HCEC 1CT (cell line): ENCODE data around the gene GMDS.

Source experiments
- DNase-seq: peaks from one replicate; pipeline ENCODE4 v3.0.0-alpha.2; 2017

The GMDS gene

DNA sequence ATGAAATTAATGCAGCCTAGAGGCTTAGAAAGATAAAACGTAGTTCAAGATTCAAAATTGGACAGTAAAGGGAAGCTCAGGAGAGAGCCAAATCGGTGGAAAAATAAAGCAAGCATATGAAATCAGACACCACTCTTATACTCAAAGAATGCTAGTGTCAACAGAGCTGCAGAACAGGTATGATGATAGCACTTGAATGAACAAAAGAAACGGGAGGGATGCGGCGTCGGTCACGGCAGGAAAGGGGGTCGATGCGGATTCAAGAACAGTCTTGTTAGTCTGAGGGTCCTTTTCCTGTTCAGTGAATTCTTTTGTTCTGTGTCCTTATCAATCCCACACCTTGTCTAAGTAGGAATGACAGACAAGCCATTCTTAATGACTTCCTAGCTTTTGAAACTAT is 521.3 kb downstream of the GMDS start:
- DNase-seq = no peak

DNA sequence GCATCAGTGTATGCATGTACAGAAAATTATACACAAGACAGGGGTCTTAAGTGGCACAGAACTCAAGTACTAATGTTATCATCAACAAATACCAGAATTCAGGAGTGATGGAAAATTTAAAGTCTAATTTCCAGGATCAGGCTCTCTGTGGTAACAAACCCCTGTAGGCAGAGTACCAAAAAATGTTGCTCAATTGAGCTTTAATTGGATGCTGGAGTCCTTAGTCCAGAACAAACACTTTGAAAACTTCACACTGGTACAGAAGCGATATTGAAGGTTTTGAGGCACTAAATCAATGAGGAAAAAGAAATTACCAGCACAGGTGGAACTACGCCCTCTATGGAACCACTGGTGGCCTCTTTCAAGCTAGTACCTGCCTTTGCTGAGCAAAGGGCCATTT is 522.6 kb downstream of the GMDS start:
- DNase-seq = no peak

DNA sequence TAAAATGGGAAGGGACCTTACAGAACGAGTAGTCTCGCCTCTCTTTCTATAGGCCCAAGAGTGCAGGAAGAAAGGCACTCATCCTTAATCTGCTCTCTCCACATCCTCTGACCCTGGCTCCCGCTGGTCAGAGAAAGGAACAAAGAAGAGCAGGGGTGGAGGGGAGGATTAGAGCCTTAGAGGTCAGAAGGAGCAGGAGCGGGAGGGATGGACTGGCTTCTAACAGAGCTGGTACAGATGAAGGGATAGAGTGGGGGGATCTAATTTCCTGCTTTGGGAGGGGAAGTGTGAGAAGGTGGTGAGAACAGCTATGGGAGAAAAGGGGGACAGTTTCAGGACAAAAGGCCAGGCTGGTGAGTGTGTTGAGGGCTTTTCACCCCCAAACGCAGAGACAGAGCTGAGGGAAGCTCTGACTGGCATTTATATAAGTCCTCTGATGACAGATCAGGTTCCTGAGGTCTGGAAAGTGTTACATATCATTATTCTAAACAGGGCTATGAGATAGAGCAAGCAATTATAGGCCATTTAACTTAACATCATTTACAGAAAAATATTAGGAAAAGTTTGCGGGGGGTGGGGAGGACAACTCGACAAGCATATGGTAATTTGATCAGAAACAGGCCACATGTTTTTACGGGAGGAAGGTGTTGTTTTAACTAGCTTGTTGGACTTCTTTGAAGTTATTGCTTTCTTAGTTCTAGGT is 524.6 kb downstream of the GMDS start:
- DNase-seq = no peak

DNA sequence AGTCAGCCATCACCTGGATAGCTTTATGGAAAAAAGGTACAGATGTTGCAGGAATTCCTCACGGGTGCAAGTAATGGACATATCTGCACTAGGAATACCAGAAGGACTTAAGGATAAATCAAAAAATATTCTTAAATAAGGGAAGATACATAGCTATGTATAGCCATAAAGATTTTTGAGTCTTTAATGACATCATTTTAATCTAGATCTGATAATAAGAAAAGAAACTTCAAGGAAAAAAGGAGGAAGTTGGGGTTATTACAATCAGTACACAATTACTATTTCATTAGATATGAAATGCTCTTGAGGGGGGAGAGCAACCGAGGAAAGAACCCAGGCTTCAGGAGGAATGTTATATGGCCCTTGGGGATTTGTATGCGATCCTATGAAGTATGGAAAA is 525.5 kb downstream of the GMDS start:
- DNase-seq = no peak

DNA sequence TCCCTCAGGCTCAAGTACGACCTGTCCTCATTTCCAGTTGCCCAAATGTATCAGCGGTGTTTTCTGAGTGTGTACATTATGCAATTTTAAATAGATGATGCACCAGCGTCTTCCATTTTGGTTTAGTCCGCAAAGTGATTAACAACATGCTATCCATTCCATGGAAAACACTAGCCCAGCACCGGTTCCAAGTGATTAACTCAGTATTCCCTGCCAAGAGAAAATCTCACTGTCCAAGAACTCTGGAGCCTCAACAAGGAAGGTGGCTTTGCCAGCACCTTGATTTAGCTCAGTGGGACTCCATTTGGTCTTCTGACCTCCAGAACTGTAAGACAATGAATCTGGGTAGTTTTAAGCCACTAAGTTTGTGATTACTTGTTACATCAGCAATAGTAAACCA is 528.5 kb downstream of the GMDS start:
- no peak for DNase-seq

DNA sequence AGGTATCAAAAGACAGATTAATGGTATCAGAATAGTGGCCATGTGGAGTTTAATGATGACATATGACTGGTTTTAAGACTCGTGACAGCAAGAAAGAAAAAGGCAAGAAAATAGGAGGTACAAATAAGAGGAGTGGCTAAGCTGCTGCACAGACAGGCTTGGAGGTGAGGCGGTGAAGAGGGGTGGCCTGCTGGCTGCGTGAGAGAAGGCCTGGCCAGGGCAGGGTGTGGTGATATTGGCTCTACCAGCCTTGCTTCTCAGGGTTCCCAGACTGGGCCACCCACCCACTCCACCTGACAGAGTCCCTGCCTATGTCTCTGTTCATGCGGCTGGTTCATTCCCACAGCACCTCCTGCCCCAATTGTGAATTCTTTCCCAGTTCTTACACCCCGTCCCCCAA is 529.0 kb downstream of the GMDS start:
- DNase-seq = no peak

DNA sequence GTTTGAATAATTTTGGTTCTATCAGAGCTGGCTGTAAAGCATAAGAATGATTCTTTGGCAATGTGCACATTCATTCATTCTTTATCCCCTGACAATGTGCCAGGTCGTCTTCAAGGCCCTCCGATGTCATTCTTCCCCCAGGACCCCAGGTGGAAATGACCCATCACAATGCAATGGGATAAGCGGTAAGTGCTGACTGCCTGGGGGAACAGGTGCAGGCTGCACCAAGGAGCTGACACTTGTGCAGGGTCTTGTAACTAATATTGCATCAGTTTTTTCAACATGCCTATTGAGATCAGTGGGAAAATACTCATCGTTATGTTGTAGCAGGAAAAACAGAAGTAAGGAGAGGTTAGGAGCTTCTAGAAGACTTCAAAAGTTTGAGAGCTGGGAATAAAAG is 530.1 kb downstream of the GMDS start:
- no peak for DNase-seq

DNA sequence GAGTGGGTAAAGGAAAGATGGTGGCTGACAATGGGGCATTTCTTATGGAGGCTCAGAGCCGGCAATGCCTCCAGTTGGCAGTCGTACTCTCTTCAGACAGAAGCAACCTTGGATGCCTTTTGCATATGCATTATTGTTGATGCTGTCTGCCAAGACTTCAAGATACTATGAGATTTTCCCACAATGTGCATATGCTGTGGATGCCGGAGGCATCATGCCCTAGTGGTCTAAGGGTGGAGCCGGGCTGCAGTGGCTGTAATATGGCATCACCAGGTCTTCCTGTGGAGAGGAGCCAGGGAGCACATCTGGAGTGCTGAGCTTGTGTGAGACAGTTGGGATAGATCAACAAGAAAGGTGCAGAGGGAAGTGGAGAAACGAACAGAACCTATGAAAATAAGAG is 530.8 kb downstream of the GMDS start:
- DNase-seq = no peak

DNA sequence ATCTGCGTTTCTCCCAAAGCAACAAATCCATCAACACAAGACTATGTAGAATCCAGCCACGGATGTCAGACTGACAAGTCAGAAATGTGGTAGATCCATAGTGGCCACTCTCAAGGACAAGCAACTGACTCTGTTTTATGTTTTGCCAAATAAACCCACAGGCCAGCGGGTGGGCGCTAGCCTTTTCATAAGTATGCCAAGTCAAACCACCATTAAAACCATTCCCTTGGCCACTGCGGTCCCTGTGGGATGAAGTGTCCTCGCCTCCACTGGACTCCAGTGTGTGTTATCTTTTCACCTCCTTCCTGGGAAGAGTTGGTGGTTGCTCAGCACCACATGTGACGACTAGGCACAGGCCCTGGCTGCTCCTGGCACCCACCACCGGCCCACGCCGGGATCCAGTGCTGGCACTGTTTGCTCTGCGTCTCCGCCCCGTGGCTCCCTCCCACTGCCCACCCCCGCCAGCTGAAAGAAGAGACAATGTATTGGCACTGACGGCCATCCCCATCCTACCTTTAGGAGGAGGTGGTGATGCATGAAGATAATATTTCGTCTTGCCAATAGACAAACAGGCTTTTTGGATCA is 532.3 kb downstream of the GMDS start:
- no peak for DNase-seq

DNA sequence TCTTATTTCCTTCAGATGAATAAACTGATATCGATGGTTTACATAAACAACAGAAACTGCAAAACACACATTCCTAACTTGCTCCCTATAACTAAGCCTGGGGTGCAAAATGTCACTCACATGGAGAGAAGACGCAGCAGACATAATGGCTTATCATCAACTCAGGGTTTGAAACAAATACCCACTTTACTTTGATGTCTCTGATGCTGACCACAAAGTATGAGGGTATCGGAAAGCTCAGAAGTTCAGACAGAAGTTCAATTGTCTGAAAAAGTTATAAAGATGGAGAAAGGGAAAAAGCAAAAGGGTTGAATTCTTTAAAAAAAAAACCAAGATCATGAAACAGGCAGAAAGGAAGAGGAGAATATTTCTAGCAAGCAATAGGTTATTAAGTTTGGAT is 533.0 kb downstream of the GMDS start:
- DNase-seq = no peak

DNA sequence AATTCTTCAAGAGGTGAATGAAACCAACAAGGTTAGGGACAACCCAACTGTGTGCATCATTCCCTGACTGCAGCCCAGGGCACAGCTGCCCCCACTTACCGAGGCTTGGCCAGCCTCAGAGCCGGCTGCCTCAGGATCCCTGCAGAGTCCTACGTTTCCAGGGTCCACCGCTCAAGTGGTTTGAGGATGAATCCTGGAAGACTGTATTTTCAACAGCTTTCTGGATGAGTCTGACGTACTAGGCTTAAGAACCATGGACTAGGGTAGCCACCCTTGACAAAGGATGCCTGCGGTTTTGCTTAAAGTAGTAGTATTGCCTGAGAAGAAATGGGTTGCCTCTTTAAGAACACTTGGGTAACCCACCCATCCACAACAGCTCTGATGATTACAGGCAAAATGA is 534.3 kb downstream of the GMDS start:
- no peak for DNase-seq

DNA sequence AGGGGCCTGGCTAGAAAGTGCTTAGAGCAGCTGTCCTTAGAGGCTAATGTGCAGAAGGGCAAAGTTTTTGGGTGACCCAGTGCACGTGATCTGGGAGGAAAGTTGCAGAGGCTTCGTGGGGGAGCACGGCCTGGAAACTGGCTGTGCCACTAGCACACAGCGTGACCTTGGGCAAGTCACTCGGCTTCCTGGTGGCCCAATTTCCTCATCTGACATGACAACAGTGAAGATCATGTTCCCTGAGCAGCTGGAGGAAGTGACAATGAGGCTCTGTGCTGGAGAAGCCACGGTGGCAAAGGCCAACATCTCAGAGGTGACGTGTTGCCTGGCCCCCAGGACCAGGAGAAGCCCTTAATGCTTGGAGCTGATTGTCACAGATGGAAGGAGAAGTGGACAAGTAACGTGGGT is 536.2 kb downstream of the GMDS start:
- DNase-seq = no peak

DNA sequence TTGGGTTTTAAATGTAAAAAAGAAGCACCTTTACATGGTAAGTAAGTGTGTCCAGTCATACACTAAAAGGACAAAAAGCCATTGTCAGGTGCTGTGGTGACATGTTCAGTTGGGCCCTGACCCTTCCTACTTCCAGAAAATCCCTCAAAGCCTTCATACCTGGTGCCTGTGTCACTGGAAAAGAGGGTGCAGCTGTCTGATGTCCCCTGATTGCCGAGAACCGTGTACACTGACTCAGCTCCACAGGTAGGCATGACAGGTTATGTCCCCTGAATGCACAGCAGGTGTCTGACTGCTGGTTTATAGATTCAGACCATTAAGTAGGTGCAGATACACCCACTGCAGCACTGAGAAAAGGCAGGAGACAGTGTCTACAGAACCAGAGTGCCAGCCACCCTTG is 536.6 kb downstream of the GMDS start:
- DNase-seq = no peak

DNA sequence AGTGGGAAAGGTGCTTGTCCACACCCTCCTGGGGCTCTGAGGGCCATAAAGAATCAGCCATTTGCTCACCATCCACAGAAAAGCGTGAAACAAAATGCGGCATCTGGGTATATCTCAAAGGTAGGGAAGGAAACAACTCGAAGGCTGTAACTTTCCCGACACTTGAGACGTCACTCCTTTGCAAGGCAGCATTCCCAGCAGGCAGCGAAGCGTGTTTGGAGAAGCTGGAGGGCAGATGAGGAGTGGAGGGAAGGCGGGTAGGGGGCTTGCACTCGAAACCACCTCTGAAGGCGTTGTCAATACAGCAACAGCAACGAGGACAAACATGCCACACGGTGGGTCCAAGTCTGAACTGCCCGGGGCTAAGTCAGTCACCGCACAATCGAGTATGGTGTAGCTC is 537.3 kb downstream of the GMDS start:
- no peak for DNase-seq

DNA sequence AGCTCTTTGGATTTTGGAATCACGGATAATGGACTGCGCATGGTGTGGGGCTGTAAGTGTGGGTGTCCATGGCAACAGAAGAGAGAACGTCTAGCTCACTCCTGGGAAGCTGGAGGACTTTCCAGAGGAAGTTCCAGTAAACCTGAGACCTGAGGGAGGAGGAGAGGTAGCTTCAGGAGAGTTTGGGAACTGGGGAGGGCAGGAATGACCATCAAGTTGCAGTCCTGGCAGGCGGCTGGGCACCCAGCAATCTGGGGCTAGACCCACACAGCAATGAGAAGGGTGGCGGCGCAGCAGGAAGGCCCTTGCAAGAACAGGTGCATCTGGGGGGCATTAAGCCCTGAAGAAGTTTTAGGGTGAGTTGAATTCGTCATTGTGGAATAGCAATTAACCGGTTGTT is 539.8 kb downstream of the GMDS start:
- DNase-seq = no peak

DNA sequence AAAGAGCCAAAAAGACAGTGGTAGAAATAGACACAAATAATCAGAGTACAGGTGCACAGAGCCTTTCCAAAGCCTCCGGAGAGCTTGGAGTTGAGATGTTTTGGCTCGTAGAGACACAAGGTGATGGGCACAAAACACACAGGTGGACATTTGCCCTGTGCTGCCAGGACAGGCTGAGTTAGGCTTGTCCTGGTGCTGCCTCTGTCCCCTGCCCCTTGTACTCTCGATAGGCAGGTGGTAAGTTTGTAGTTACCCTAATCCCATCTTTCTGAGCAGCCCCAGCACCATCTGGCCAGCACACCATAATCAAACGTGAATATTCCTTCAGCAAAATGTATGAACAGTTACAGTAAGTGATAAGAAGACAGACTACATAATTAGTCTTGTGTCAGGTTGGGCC is 540.2 kb downstream of the GMDS start:
- DNase-seq = no peak

DNA sequence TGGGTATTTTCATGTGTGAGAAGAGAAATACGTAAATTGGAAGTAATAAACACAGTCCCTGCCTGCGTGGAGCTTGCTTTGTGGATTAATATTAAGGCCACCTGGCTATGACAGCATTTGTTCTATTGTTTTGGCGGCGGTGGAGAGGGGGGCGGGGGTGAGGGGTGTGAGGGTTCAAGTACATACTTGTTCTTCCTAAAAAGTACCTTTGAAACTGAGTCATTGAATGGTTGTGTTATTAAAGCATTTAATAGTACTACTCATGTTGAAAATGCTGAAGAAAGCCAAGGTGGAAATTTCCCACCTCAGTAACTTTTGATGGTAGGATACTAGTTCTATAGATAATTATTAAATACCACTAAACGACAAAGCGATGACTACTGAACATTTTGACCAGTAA is 540.7 kb downstream of the GMDS start:
- DNase-seq = no peak

DNA sequence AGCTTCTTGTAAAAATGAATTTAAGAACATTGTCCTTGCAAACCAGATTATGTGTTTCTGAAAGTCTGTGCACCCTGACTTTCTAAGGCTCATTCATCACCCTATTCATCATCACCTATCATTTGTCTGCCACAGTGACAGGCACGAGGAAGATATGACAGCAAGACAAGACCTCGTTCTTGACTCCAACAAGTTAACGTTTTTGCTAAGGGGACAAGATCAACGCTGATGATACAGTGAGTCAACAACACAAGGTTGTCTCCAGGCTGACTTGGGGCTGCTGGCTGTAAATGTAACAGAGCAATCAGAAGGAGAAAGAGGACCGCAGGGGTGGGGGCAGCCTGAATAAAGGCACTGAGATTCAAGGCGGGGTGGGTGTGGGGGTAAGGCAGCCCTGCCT is 541.5 kb downstream of the GMDS start:
- DNase-seq = no peak

DNA sequence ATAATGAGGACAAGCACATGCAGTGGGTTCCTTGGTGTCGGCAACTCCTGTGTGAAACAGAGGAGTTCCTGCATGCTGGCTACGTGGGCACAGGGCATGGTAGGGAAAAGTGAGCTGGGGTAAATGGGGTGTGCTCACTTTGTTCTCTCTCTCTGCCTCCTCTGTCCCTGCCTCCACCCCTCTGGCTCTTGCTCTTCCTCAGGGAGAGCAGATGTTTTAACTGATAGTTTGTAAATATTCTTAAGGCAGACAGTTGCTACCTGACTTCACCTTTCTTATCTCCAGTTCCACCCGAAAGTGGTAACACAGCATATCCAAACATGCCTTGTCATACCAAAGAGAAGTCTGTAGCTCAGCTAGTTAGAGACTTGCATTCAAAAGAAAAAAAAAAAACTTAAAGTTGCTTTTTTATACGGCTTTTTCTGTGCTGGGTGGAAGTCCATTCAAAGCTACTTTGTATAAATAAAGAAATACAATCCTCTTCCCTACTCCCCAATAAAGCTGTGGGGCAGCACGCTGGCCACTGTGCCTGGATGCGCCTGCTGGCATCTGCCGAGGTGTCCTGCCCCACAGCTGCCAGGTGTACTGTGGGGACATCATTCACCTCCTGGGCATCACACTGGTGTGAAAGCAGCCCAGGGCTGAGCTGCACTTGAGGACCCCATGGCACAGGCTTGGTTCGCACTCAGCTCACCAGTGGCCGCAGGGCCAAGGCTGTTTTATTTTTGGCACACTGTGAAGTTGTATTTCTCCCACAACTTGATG is 542.1 kb downstream of the GMDS start:
- DNase-seq = no peak

DNA sequence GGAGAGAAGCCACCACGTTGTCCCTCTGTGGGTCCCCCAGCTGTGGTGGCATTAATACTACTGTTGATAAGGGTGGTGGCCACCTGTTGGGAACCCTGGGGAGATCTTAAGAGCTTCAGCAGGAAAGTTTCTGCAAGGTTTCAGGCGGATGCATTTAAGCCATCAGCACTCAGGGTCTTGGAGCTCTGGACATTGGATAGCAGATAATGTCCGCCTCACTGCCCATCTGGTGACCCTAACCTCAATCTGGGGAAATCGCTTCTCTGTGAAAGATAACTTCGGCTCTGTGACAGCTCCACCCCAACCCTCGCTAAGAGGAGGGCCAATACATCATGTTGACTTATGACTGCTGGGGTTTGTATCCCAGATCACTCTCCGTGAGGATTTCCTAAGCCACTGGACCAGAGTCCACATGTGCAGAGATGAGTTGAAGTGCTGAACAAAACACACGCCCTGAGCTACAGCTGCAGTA is 542.8 kb downstream of the GMDS start:
- no peak for DNase-seq

DNA sequence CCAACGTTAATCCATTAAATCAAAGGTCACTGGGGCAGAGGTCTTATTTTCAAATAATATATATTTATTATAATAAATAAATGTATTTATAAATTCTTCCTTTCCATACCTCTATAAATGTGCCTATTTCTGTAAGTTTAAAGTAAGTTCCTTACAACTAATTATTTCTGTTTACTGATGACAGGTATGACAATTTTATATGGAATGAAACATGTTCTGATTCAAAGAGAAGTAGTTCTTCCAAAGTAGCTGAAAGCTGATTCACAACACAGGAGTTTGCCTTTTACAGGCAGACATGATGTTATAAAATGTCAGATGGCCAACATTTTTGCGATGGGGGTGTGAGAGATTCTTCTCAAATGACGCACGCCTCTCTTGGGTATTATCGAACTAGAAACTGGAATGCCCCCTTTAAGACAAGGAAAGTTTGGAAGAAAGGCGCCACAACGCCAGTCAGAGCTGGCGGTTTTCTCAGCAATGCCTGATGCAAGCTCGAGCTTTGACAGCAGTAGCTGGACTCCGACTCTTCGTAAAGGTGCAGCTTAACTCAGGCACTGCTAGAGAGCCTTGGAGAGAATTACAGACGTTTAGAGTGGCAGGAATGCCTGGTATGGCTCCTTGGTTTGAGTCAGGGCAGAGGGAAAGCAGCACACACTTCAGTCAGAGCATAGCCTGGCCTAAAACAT is 543.6 kb downstream of the GMDS start:
- DNase-seq = peak; percentile 77

DNA sequence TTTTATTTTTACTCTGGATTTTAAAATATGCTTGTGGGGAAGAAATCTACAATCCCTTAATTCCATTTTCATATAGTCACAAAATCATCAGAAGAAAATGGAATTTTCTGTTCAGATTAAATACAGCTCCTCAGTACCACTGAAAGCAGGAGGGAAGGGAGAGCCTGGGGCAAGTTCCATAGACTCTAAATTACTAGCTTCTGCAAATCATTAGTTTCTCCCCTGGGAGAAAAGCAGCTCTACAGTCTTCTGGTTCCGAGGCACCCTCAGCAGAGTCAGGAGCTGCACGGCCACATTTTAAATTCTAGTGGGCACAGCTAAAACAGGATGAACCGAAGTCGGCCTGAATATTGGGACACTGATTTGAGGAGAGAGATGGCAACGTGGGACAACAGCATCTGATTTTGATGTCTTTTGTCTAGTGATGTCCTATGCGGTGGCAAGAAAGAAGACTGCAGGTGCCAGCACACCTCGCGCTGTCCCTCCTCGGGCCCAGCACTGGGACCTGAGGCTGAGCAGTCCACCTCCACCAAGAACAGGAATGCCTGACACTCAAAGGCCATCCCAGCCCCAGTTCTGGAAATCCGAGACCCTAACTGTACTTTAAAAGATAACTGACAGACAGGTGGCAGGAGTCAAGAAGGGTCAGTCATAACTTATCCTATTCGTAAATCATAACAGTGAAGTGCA is 545.0 kb downstream of the GMDS start:
- no peak for DNase-seq

DNA sequence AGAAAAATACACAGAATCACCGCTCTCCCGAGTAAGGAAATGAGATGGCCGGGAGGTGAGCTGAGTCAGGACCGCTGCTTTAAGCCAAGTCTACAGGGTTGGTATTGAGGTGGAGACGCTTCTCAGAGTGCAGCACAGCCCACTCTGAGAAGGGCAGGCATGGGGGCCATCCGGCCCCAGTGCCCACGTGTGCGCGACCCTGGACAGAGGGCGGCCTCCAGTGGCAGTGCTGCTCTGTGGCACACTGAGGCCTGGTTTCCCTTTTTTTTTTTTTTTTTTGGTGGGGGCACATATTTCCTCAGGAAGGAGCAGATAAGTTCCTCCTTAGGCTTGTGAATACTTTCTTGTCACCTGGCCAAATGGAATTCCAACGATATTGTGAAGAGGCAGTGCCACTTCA is 546.9 kb downstream of the GMDS start:
- DNase-seq = no peak
